T-cell (primary cell): ENCODE measurements around the gene DAGLB. TPM values are rescaled to one million over a fixed set of nuclear protein-coding genes. Genes with fewer than 3 reads are reported as not detected.
A peak's percentile ranks its signal among the peaks of the same experiment; 100 is the strongest.
"Not testable (repeated sequence)": the region's sequence is repeated elsewhere in the genome, so short reads cannot be mapped to it uniquely, and the experiment has no call there.

Experiments used
- ATAC-seq, 4 experiments: fragments of 200-7000 bp in 3 of 4; fragments of 150-1000 bp in 1 of 4; cut with Tn5 transposase; replicated peaks in 1 of 4; 1 replicate in 3 of 4; 2 replicates in 1 of 4; pipeline ENCODE4 v1.10.0; 2021; ENCODE audit warnings: moderate library complexity in 3 of 4, mild to moderate bottlenecking in 2 of 4, moderate number of reproducible peaks in 1 of 4
- CTCF ChIA-PET, 2 donors: fragments of 300-600 bp; sonication (Branson Sonifier 250); formaldehyde crosslinking; loops; one replicate each; lab custom pipeline; 2022; ENCODE audit warnings: antibody characterized with exemption in 2 of 2; lab: Charles Lee
- POLR2A ChIA-PET, 2 donors: fragments of 300-600 bp; sonication (Branson Sonifier 250); formaldehyde crosslinking; loops; one replicate each; lab custom pipeline; 2022; ENCODE audit warnings: antibody characterized with exemption in 2 of 2; lab: Charles Lee
- DNase-seq, 35 experiments: peaks; one replicate each; pipeline versions ENCODE4 v3.0.0 to v3.0.0-alpha.2; 2013 to 2023
- H3K27ac ChIP-seq: one replicate; pipeline ENCODE4 v1.5.1; 2013; ENCODE audit warnings: low read length
- H3K27me3 ChIP-seq, 2 experiments: replicated peaks in 1 of 2; 1 replicate in 1 of 2; 2 replicates in 1 of 2; pipeline versions ENCODE4 v1.6.1 to v1.7.0; 2013; ENCODE audit warnings: low read length in 1 of 2, mixed read lengths in 1 of 2; ENCODE audit not compliant: control insufficient read depth in 2 of 2, insufficient read depth in 2 of 2; ENCODE audit errors: extremely low read depth in 1 of 2
- H3K36me3 ChIP-seq, 2 donors: 1 replicate in 1 of 2; 2 replicates in 1 of 2; pipeline versions ENCODE4 v1.6.1 to v1.7.0; 2013; ENCODE audit warnings: low read length in 1 of 2; ENCODE audit not compliant: control insufficient read depth in 2 of 2, insufficient read depth in 1 of 2; ENCODE audit errors: extremely low read depth in 1 of 2
- H3K4me1 ChIP-seq, 2 experiments: 1 replicate in 1 of 2; 2 replicates in 1 of 2; pipeline versions ENCODE4 v1.6.1 to v1.7.0; 2013; ENCODE audit warnings: low read length in 2 of 2, mixed read lengths in 1 of 2; ENCODE audit not compliant: insufficient read depth in 2 of 2, control insufficient read depth in 1 of 2; ENCODE audit errors: extremely low read depth in 1 of 2
- H3K4me3 ChIP-seq, 2 donors: 1 replicate in 1 of 2; 2 replicates in 1 of 2; pipeline versions ENCODE4 v1.5.1 to v1.7.0; 2013; ENCODE audit warnings: mild to moderate bottlenecking in 2 of 2, low read length in 1 of 2, moderate library complexity in 1 of 2; ENCODE audit not compliant: control insufficient read depth in 1 of 2; ENCODE audit errors: extremely low read depth in 1 of 2
- H3K9me3 ChIP-seq: 2 replicates; pipeline ENCODE4 v1.7.0; 2013
- H3K27ac Mint-ChIP-seq, 2 donors: one replicate each; pipeline ENCODE4 v1.8.0; 2020 to 2021; ENCODE audit warnings: mild to moderate bottlenecking in 2 of 2, mixed read lengths in 2 of 2
- H3K27me3 Mint-ChIP-seq, 2 donors: one replicate each; pipeline ENCODE4 v1.8.0; 2021 to 2022; ENCODE audit warnings: mixed read lengths in 2 of 2
- H3K36me3 Mint-ChIP-seq: one replicate; pipeline ENCODE4 v1.8.0; 2021; ENCODE audit warnings: mixed read lengths
- H3K4me1 Mint-ChIP-seq, 3 donors: one replicate each; pipeline ENCODE4 v1.8.0; 2020 to 2022; ENCODE audit warnings: mixed read lengths in 3 of 3, mild to moderate bottlenecking in 1 of 3
- H3K4me3 Mint-ChIP-seq, 3 donors: one replicate each; pipeline ENCODE4 v1.8.0; 2020 to 2022; ENCODE audit warnings: mild to moderate bottlenecking in 3 of 3, mixed read lengths in 3 of 3, moderate library complexity in 3 of 3
- H3K9me3 Mint-ChIP-seq, 3 donors: one replicate each; pipeline ENCODE4 v1.8.0; 2020 to 2022; ENCODE audit warnings: mixed read lengths in 3 of 3
- WGBS: methylation state at CpG from one replicate; pipeline ENCODE4 v1.1.5; 2013; ENCODE audit warnings: missing lambda C conversion rate; ENCODE audit not compliant: insufficient coverage; 5-methylcytosine and 5-hydroxymethylcytosine counted together
- total RNA-seq, 35 experiments: library from RNA in 6 of 35; stranded (reverse) in 6 of 35; fragments of 120-200 nt in 1 of 35; gene quantifications; one replicate each; pipeline versions ENCODE4 v1.2.1 to v1.2.4 and lab custom pipeline; 2013 to 2026

The DAGLB gene
- total RNA-seq, 5 donors from 2014 or later (not counting 1 experiment from before 2014, with no cell fraction given), result 23.9 to 45.0 (median 38.9) TPM

DNA sequence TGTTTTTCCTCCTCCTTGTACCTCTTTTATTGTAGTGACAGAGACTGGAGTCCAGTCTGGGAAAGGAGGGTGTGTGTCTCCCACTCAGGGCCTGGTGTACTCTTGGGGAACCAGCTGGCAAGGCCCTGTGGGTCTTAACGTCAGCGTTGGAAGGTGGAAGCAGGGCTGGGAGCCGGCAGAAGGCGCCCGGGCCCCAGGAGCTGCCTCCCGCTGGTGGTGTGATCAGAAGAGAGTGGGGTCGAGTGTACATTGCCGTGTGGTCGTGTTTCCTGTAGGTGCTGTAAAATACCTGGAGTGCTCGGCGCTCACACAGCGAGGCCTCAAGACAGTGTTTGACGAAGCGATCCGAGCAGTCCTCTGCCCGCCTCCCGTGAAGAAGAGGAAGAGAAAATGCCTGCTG lies 45.7 kb downstream of the DAGLB start:
- Mint-ChIP-seq H3K4me3 (no peak overlapping the region), H3K4me1 (peaks cover 4 to 20% (median 18%) of the 10 kb centered on the region in 3 donors), H3K36me3 (peaks cover 44% of the 10 kb centered on the region), H3K27ac (no peak overlapping the region), H3K9me3 (no peaks in the 10 kb centered on the region), H3K27me3 (no peaks in the 10 kb centered on the region)
- H3K27me3 ChIP-seq, result no peaks in the 10 kb centered on the region
- no peak overlapping the region for H3K27ac ChIP-seq
- peaks cover 0 to 15% of the 10 kb centered on the region in 2 experiments for H3K4me1 ChIP-seq
- H3K9me3 ChIP-seq, result no peaks in the 10 kb centered on the region
- ATAC-seq (no peak), DNase-seq (no peak)
- peaks cover 0 to 64% of the 10 kb centered on the region in 2 donors for H3K36me3 ChIP-seq
- no peak overlapping the region for H3K4me3 ChIP-seq
- 95% methylated on average over 5 of the region's 17 CpGs for WGBS
- ChIA-PET CTCF (no interaction called here), POLR2A (no interaction called here)

DNA sequence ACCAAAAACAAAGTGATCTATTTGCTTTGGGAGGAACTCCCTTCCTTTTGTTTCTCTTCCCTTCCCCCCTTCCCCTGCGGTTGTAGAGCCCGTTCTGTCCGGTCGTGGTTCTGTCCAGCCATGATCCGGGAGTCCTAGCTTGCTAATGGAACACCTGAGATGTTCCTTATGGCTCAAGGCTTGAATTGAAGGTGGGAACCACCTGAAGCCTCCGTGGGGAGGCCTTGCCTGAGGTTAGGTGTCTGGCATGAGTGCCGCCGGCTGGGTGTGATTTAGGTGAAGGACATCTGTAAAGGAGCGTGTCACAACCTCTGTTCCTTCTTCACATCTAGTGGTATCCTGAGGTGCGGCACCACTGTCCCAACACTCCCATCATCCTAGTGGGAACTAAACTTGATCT lies 46.2 kb downstream of the DAGLB start:
- Histone ChIP-seq H3K4me3 (no peak overlapping the region), H3K27ac (no peak overlapping the region), H3K36me3 (peaks cover 0 to 64% of the 10 kb centered on the region in 2 donors), H3K27me3 (no peaks in the 10 kb centered on the region), H3K9me3 (no peaks in the 10 kb centered on the region), H3K4me1 (peaks cover 0 to 16% of the 10 kb centered on the region in 2 experiments)
- POLR2A ChIA-PET, result no interaction called here
- DNase-seq, result no peak
- WGBS, result 98% methylated on average over 5 of the region's 10 CpGs
- Mint-ChIP-seq H3K27ac (peak overlapping the region in 1 of 2 donors; percentile 53), H3K9me3 (no peaks in the 10 kb centered on the region), H3K4me1 (peaks cover 4 to 20% (median 18%) of the 10 kb centered on the region in 3 donors), H3K4me3 (no peak overlapping the region), H3K36me3 (peaks cover 44% of the 10 kb centered on the region), H3K27me3 (no peaks in the 10 kb centered on the region)
- ATAC-seq, result no peak
- CTCF ChIA-PET, result no interaction called here

DNA sequence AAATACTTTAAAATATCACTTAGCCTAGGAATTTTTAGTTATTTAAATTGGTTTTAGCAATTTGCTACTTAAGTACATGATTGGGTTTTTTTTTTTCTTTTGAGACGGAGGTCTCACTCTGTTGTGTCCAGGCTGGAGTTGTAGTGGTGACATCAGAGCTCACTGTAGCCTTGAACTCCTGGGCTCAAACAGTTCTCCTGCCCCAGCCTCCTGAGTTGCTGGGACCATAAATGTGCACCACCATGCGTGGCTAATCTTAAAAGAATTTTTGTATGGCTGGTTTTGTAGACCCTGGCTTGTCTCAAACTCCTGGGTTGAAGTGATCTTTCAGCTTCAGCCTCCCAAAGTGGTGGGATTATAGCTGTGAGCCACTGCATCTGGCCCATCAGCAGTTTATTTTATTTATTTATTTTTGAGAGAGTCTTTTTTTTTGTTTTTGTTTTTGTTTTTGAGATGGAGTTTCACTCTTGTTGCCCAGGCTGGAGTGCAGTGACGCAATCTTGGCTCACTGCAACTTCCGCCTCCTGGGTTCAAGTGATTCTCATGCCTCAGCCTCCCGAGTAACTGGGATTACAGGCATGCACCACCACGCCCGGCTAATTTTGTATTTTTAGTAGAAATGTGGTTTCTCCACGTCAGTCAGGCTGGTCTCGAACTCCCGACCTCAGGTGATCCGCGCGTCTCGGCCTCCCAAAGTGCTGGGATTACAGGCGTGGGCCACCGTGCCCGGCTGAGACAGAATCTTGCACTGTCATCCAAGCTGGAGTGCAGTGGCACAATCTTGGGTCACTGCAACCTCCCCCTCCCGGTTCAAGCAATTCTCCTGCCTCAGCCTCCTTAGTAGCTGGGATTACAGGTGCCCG lies 47.3 kb downstream of the DAGLB start:
- H3K9me3 ChIP-seq, H3K27ac Mint-ChIP-seq, CTCF ChIA-PET, DNase-seq, H3K9me3 Mint-ChIP-seq, H3K27ac ChIP-seq, POLR2A ChIA-PET, H3K27me3 ChIP-seq, H3K27me3 Mint-ChIP-seq, H3K4me3 Mint-ChIP-seq, ATAC-seq, H3K4me3 ChIP-seq: not testable (repeated sequence)
- Histone ChIP-seq H3K36me3 (peaks cover 0 to 62% of the 10 kb centered on the region in 2 donors), H3K4me1 (peaks cover 0 to 27% of the 10 kb centered on the region in 2 experiments)
- Mint-ChIP-seq H3K36me3 (peaks cover 45% of the 10 kb centered on the region), H3K4me1 (peaks cover 14 to 30% (median 29%) of the 10 kb centered on the region in 3 donors)
- WGBS, result 98% methylated on average over 15 of the region's 19 CpGs

DNA sequence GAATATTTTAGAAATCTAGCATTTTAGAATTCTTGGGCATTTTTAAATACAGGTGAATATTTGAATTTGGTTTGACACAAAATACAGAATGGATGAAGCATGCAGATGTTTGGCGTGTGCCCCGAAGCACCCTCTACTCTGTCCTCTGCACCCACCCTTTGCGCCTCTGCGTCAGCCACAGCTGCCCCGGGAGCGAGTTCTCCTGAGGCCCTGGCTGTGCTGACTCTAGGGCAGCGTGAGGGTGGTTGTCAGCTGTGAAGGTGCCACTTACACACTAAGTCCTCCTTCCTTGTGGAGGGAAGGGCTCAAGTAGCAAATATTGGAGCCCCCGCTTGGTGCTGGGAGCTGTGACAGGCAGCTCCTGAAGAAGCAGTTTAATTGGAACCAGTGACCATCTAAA lies 48.4 kb downstream of the DAGLB start:
- Histone ChIP-seq H3K4me3 (no peak overlapping the region), H3K27ac (no peak overlapping the region), H3K9me3 (no peaks in the 10 kb centered on the region), H3K27me3 (no peaks in the 10 kb centered on the region), H3K4me1 (peaks cover 0 to 37% of the 10 kb centered on the region in 2 experiments), H3K36me3 (peaks cover 0 to 60% of the 10 kb centered on the region in 2 donors)
- H3K4me1 Mint-ChIP-seq, result peaks cover 25 to 37% (median 37%) of the 10 kb centered on the region in 3 donors
- DNase-seq (no peak), ATAC-seq (no peak)
- CTCF ChIA-PET, result no interaction called here
- no peak overlapping the region for H3K27ac Mint-ChIP-seq
- no peaks in the 10 kb centered on the region for H3K9me3 Mint-ChIP-seq
- H3K27me3 Mint-ChIP-seq, result no peaks in the 10 kb centered on the region
- POLR2A ChIA-PET, result no interaction called here
- H3K4me3 Mint-ChIP-seq, result no peak overlapping the region
- WGBS, result 98% methylated on average over 5 of the region's 8 CpGs
- peaks cover 43% of the 10 kb centered on the region for H3K36me3 Mint-ChIP-seq

DNA sequence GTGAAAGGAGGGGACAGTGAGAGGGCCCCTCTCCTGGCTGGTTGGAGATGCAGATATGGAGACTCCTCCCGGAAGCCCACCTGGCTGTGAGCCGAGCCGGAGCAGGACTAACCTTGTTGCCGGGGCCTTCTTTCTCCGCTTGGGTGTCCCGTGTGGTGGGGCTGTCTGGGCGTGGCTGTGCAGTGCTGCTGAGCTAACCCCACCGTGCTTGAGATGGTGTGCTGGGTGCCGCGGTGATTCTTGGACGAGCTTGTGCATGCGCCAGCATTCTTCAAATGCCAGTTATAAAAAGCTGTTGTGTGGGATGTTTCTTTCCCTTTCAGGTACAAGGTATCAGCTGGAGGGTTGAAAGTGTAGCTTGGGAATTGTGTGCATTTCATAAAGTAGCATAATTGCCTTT lies 48.8 kb downstream of the DAGLB start:
- H3K36me3 ChIP-seq, result peaks cover under 1 to 60% of the 10 kb centered on the region in 2 donors
- H3K36me3 Mint-ChIP-seq, result peaks cover 43% of the 10 kb centered on the region
- H3K4me1 ChIP-seq, result peaks cover 0 to 39% of the 10 kb centered on the region in 2 experiments
- no peaks in the 10 kb centered on the region for H3K9me3 ChIP-seq
- 94% methylated on average over 8 of the region's 12 CpGs for WGBS
- H3K27me3 Mint-ChIP-seq, result no peaks in the 10 kb centered on the region
- H3K27ac Mint-ChIP-seq, result no peak overlapping the region
- ChIA-PET POLR2A (no interaction called here), CTCF (no interaction called here)
- H3K27me3 ChIP-seq, result no peaks in the 10 kb centered on the region
- no peak overlapping the region for H3K4me3 ChIP-seq
- H3K27ac ChIP-seq, result no peak overlapping the region
- H3K4me3 Mint-ChIP-seq, result no peak overlapping the region
- ATAC-seq (no peak), DNase-seq (no peak)
- peaks cover 30 to 41% (median 41%) of the 10 kb centered on the region in 3 donors for H3K4me1 Mint-ChIP-seq
- no peaks in the 10 kb centered on the region for H3K9me3 Mint-ChIP-seq

DNA sequence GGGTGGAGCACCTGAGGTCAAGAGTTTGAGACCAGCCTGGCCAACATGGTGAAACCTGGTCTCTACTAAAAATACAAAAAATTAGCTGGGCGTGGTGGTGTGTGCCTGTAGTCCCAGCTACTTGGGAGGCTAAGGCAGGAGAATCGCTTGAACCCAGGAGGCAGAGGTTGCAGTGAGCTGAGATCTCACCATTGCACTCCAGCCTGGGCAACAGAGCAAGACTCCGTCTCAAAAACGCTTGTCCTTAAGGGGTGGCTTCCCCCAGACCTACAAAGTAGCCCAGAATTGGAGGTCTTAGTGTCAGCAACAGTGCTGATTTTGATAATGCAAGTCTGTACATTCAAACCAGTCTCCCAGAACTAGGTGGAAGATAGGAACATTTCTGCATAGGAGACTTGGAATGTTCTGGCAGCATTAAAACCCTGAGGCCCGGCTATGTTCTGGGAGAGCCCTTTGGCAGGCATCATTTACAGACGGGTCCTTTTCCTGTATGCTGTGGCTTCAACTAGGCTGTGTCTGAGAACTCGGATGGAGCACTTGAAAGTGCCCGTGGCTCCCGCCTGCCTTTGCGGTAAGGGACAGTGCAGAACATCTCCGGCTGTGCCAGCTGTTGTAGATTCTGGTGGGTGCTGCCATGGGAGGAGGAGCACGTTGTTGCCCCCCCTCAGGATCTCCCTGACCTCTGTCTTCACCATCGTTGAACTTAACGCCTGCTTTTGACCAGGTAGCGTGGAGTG lies 49.8 kb downstream of the DAGLB start:
- H3K27me3 ChIP-seq, H3K4me3 ChIP-seq, H3K9me3 ChIP-seq, ATAC-seq, DNase-seq, CTCF ChIA-PET, H3K27me3 Mint-ChIP-seq, H3K27ac ChIP-seq, H3K9me3 Mint-ChIP-seq, H3K4me3 Mint-ChIP-seq: not testable (repeated sequence)
- Mint-ChIP-seq H3K4me1 (peaks cover 40 to 51% (median 50%) of the 10 kb centered on the region in 3 donors), H3K36me3 (peaks cover 44% of the 10 kb centered on the region), H3K27ac (peak overlapping the region in 1 of 2 donors; percentile 55)
- WGBS, result 90% methylated on average over 12 of the region's 15 CpGs
- peaks cover 0 to 49% of the 10 kb centered on the region in 2 experiments for H3K4me1 ChIP-seq
- peaks cover 3 to 60% of the 10 kb centered on the region in 2 donors for H3K36me3 ChIP-seq
- POLR2A ChIA-PET, result interaction anchor here in 1 of 2 donors (0.6 kb wide), 1 partner anchor 51 kb away, joined by 5 read pairs; no protein-coding TSS in a partner anchor
